Activated CD8-positive, alpha-beta memory T cell treated with anti-CD3 and anti-CD28 coated beads, Interleukin-2, amount 50 U/mL, for 48 hours (primary cell): ENCODE data around the gene UBE2O.

ENCODE experiments used
- DNase-seq: peaks from one replicate; pipeline ENCODE4 v3.0.0-alpha.2; 2020

Gene UBE2O

GRCh38 chr17:76437467-76438402 lies 15.2 kb downstream of the UBE2O start:
- no peak for DNase-seq

GRCh38 chr17:76435751-76436150 lies 17.2 kb downstream of the UBE2O start:
- no peak for DNase-seq

GRCh38 chr17:76434870-76435269 lies 18.1 kb downstream of the UBE2O start:
- DNase-seq = no peak

GRCh38 chr17:76433693-76434092 lies 19.3 kb downstream of the UBE2O start:
- DNase-seq = no peak

- DNase-seq = no peak
Observed at GRCh38 chr17:76432712-76433336, 20.1 kb downstream of the UBE2O start.

- no peak for DNase-seq
Observed at GRCh38 chr17:76432004-76432403, 20.9 kb downstream of the UBE2O start.

- no peak for DNase-seq
Observed at GRCh38 chr17:76431509-76431908, 21.4 kb downstream of the UBE2O start.

- DNase-seq = no peak
Observed at GRCh38 chr17:76428511-76428910, 24.4 kb downstream of the UBE2O start.

- no peak for DNase-seq
Observed at GRCh38 chr17:76427501-76428231, 25.3 kb downstream of the UBE2O start.

GRCh38 chr17:76426853-76427252 lies 26.1 kb downstream of the UBE2O start:
- no peak for DNase-seq

- DNase-seq = no peak
Observed at GRCh38 chr17:76422860-76423259, 30.1 kb downstream of the UBE2O start.

- DNase-seq = no peak
Observed at GRCh38 chr17:76422406-76422805, 30.5 kb downstream of the UBE2O start.

GRCh38 chr17:76421044-76421407 lies 31.9 kb downstream of the UBE2O start:
- no peak for DNase-seq

- no peak for DNase-seq
Observed at GRCh38 chr17:76420356-76421043, 32.5 kb downstream of the UBE2O start.

GRCh38 chr17:76419576-76420260 lies 33.2 kb downstream of the UBE2O start:
- DNase-seq = no peak

- DNase-seq = no peak
Observed at GRCh38 chr17:76417499-76418143, 35.3 kb downstream of the UBE2O start.

- DNase-seq = no peak
Observed at GRCh38 chr17:76416899-76417298, 36.1 kb downstream of the UBE2O start.

GRCh38 chr17:76416457-76416856 lies 36.5 kb downstream of the UBE2O start:
- DNase-seq = no peak

- no peak for DNase-seq
Observed at GRCh38 chr17:76415786-76416185, 37.2 kb downstream of the UBE2O start.

- DNase-seq = no peak
Observed at GRCh38 chr17:76414334-76415295, 38.3 kb downstream of the UBE2O start.

- DNase-seq = no peak
Observed at GRCh38 chr17:76411247-76411646, 41.7 kb downstream of the UBE2O start.
